ENCODE data around the gene OTC. TPM values are rescaled to one million over a fixed set of nuclear protein-coding genes. Genes with fewer than 3 reads are reported as not detected.

The OTC gene
- total RNA-seq, 2 experiments from 2014 or later = not detected

Other genes starting within 250 kb of the OTC start
- gene SRPX, start 131.7 kb upstream of the OTC start, total RNA-seq = 1 to 10 TPM; 1.2 to 1.5 TPM
- 1 to 10 TPM; 5.0 to 7.6 TPM for gene RPGR, start 25.1 kb upstream of the OTC start, total RNA-seq
- gene TSPAN7, start 208.9 kb downstream of the OTC start, total RNA-seq = not detected